ENCODE results near the gene NHERF1.

NHERF1 gene

DNA sequence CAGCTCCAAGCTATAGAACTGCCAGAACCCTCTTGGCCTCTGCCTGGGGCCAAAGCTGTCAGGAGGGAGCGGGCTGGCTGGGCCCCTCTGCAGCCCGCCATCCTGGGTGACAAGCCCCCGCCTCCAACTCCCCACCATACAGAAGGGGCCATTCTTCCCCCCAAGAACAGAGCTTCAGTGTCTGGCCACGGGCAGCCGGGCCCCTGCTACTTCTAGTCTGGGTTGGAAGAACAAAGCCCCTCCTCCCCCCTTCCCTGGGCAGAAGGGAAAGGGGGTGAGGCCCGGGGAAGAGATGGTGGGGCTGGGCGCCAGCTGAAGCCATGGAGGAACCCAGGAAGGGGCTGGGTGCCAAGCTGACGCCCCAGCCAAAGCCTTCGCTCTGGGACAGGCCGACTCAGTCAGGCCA lies 18.7 kb downstream of the NHERF1 start:
- TF ChIP-seq TAF1 (IDR thresholded peaks at IDR 0.05; ENCODE audit: borderline replicate concordance, insufficient read depth, low read length) (no peak), SIN3A (IDR thresholded peaks at IDR 0.05; ENCODE audit: borderline replicate concordance, insufficient read depth, low read length) (no peak), FOXP2 (optimal IDR thresholded peaks at IDR 0.05; ENCODE audit: borderline replicate concordance, extremely low read depth, extremely low read length, insufficient read depth) (no peak), POLR2AphosphoS5 (IDR thresholded peaks at IDR 0.05; ENCODE audit: low read depth, low read length) (no peak)
- TF ChIP-seq, protein P1, sequence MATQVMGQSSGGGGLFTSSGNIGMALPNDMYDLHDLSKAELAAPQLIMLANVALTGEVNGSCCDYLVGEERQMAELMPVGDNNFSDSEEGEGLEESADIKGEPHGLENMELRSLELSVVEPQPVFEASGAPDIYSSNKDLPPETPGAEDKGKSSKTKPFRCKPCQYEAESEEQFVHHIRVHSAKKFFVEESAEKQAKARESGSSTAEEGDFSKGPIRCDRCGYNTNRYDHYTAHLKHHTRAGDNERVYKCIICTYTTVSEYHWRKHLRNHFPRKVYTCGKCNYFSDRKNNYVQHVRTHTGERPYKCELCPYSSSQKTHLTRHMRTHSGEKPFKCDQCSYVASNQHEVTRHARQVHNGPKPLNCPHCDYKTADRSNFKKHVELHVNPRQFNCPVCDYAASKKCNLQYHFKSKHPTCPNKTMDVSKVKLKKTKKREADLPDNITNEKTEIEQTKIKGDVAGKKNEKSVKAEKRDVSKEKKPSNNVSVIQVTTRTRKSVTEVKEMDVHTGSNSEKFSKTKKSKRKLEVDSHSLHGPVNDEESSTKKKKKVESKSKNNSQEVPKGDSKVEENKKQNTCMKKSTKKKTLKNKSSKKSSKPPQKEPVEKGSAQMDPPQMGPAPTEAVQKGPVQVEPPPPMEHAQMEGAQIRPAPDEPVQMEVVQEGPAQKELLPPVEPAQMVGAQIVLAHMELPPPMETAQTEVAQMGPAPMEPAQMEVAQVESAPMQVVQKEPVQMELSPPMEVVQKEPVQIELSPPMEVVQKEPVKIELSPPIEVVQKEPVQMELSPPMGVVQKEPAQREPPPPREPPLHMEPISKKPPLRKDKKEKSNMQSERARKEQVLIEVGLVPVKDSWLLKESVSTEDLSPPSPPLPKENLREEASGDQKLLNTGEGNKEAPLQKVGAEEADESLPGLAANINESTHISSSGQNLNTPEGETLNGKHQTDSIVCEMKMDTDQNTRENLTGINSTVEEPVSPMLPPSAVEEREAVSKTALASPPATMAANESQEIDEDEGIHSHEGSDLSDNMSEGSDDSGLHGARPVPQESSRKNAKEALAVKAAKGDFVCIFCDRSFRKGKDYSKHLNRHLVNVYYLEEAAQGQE (IDR thresholded peaks at IDR 0.05; ENCODE audit: insufficient read depth in 1 of 2, low read depth in 2 of 2, low read length in 2 of 2): no peak

DNA sequence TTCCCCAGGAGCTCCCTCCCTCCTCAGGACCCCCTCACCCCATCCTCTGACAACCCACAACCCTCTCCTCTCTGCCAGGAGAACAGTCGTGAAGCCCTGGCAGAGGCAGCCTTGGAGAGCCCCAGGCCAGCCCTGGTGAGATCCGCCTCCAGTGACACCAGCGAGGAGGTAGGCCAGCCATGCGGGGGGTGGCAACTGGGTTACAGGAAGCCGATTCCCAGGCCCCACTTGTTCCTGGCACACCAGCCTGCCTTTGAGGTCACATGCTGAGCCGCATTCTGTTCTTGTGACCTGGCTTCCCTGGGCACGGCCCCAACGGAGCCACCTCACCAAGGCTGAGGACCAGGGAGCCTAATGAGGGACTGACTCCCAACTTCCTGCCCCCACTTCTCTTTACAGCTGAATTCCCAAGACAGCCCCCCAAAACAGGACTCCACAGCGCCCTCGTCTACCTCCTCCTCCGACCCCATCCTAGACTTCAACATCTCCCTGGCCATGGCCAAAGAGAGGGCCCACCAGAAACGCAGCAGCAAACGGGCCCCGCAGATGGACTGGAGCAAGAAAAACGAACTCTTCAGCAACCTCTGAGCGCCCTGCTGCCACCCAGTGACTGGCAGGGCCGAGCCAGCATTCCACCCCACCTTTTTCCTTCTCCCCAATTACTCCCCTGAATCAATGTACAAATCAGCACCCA lies 19.8 kb downstream of the NHERF1 start:
- TF ChIP-seq, protein P1 (IDR thresholded peaks at IDR 0.05; ENCODE audit: insufficient read depth in 1 of 2, low read depth in 2 of 2, low read length in 2 of 2): no peak
- TF ChIP-seq POLR2AphosphoS5 (IDR thresholded peaks at IDR 0.05; ENCODE audit: low read depth, low read length) (no peak), SIN3A (IDR thresholded peaks at IDR 0.05; ENCODE audit: borderline replicate concordance, insufficient read depth, low read length) (no peak), FOXP2 (optimal IDR thresholded peaks at IDR 0.05; ENCODE audit: borderline replicate concordance, extremely low read depth, extremely low read length, insufficient read depth) (no peak), TAF1 (IDR thresholded peaks at IDR 0.05; ENCODE audit: borderline replicate concordance, insufficient read depth, low read length) (no peak)

DNA sequence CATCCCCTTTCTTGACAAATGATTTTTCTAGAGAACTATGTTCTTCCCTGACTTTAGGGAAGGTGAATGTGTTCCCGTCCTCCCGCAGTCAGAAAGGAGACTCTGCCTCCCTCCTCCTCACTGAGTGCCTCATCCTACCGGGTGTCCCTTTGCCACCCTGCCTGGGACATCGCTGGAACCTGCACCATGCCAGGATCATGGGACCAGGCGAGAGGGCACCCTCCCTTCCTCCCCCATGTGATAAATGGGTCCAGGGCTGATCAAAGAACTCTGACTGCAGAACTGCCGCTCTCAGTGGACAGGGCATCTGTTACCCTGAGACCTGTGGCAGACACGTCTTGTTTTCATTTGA lies 20.3 kb downstream of the NHERF1 start:
- TF ChIP-seq SIN3A (IDR thresholded peaks at IDR 0.05; ENCODE audit: borderline replicate concordance, insufficient read depth, low read length): no peak
- no peak for TF ChIP-seq TAF1 (IDR thresholded peaks at IDR 0.05; ENCODE audit: borderline replicate concordance, insufficient read depth, low read length)
- TF ChIP-seq FOXP2 (optimal IDR thresholded peaks at IDR 0.05; ENCODE audit: borderline replicate concordance, extremely low read depth, extremely low read length, insufficient read depth): no peak
- TF ChIP-seq POLR2AphosphoS5 (IDR thresholded peaks at IDR 0.05; ENCODE audit: low read depth, low read length): no peak
- TF ChIP-seq, protein P1 (IDR thresholded peaks at IDR 0.05; ENCODE audit: insufficient read depth in 1 of 2, low read depth in 2 of 2, low read length in 2 of 2): no peak

DNA sequence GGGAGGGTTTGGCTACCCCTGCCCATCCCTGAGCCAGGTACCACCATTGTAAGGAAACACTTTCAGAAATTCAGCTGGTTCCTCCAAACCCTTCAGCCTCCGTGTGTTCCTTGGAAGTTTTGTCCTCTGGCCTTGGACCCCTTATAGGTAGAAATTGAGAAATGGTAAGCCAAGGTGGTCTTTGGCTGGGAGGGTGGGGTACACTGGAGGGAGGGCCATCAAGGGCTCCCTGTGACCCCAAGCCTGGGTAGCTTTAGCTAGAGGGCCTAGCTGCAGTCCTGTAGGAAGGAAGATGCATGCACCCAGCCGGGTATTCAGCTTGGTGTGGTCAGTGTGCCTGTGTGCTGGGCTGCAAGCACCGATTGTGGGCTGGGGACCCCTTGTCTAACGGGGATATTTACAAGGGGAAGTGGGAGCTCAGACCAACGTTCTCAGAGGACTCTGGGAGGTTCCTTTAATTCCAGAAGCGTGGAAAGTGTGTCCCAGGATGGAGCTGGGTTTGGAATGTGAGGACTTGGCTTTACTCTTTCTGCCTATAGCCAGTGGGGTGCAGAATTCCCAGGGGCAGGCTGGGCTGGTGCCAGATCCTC lies 20.9 kb downstream of the NHERF1 start:
- TF ChIP-seq POLR2AphosphoS5 (IDR thresholded peaks at IDR 0.05; ENCODE audit: low read depth, low read length): 0 out of 2 replicates have a peak, but pooled peaks have one; percentile 3
- TF ChIP-seq, protein P1 (IDR thresholded peaks at IDR 0.05; ENCODE audit: insufficient read depth in 1 of 2, low read depth in 2 of 2, low read length in 2 of 2): no peak
